ENCODE measurements around the gene C10orf90.
A peak's percentile ranks its signal among the peaks of the same experiment; 100 is the strongest.

The C10orf90 gene

DNA sequence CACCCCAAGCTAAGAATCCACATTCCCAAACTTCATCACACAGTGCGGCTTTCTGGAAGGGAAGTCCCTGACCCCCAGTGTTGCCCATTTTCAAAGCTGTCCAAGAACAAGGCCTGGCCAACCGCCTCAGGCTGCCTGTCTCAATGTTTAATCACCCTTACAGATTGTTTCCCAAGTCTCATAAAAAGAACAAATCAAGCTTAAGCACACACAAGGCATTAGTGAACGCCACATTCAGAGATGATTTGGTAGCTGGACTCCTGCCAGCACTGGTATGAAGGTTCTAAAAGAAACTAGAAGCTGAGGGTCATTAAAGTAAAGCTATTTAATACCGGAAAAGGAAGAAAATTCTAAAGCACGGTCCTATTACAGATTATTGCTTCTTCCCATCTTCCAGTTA, 35.6 kb downstream of the C10orf90 start:
- H3K4me3 ChIP-seq (ENCODE audit: severe bottlenecking) = no peak overlapping the region

DNA sequence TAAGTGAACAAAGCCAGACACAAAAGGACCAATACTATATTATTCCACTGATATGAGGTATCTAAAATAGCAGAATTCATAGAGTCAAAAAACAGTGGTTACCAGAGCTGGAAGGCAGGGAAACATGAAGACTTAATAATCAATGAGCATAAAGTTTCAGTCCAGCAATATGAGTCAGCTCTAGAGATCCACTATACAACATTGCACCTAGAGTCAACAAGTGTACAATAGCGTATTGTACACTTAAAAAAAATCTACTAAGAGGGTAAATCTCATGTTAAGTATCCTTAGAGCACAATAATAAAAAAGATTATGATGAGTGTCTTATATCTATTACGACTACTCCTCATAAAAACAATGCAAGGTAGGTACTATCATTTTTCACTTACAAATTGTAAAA, 36.1 kb downstream of the C10orf90 start:
- Histone ChIP-seq H3K27ac (ENCODE audit: poor library complexity, severe bottlenecking) (peak overlapping the region; percentile 42), H3K9me3 (ENCODE audit: severe bottlenecking) (no peaks in the 10 kb centered on the region), H3K36me3 (ENCODE audit: low read depth) (no peaks in the 10 kb centered on the region), H3K4me1 (ENCODE audit: insufficient read depth, poor library complexity, severe bottlenecking) (peaks cover 15% of the 10 kb centered on the region), H3K27me3 (ENCODE audit: insufficient read depth, poor library complexity, severe bottlenecking) (no peaks in the 10 kb centered on the region), H3K4me3 (ENCODE audit: severe bottlenecking) (no peak overlapping the region)
- ATAC-seq (ENCODE audit: low read depth) (0 out of 3 replicates have a peak, but pooled peaks have one; percentile 17), DNase-seq (ENCODE audit: low spot score) (no peak)
- no peak for TF ChIP-seq CTCF (IDR thresholded peaks at IDR 0.05; ENCODE audit: poor library complexity, severe bottlenecking)

More for the DNA sequence above, 35.6 kb downstream of the C10orf90 start:
- peak; percentile 92 for ATAC-seq (ENCODE audit: low read depth)
- Histone ChIP-seq H3K9me3 (ENCODE audit: severe bottlenecking) (no peaks in the 10 kb centered on the region), H3K27ac (ENCODE audit: poor library complexity, severe bottlenecking) (peak overlapping the region; percentile 42), H3K27me3 (ENCODE audit: insufficient read depth, poor library complexity, severe bottlenecking) (no peaks in the 10 kb centered on the region), H3K4me1 (ENCODE audit: insufficient read depth, poor library complexity, severe bottlenecking) (peaks cover 15% of the 10 kb centered on the region), H3K36me3 (ENCODE audit: low read depth) (no peaks in the 10 kb centered on the region)
- no peak for TF ChIP-seq CTCF (IDR thresholded peaks at IDR 0.05; ENCODE audit: poor library complexity, severe bottlenecking)
- DNase-seq (ENCODE audit: low spot score) = peak; percentile 73

DNA sequence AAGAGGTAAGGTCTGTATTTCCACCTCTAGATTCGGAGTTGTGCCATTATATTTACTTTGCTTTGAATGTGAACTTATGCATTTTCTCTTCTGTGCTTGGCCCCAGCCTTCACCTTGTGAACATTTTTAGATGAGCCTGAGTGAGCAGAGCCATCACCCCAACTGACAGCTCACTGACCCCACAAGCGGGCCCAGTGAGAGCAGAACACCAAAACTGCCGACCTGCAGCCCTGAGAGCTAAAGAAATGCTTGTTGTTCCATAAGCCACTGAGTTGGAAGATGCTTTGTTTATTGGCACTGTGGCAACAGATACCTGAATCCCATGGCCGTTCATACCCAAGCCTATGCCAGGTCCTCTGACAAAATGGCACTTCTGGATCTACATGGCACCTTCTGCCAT, 37.8 kb downstream of the C10orf90 start:
- Histone ChIP-seq H3K27me3 (ENCODE audit: insufficient read depth, poor library complexity, severe bottlenecking) (no peaks in the 10 kb centered on the region), H3K27ac (ENCODE audit: poor library complexity, severe bottlenecking) (no peak overlapping the region), H3K9me3 (ENCODE audit: severe bottlenecking) (no peaks in the 10 kb centered on the region), H3K36me3 (ENCODE audit: low read depth) (no peaks in the 10 kb centered on the region), H3K4me1 (ENCODE audit: insufficient read depth, poor library complexity, severe bottlenecking) (peaks cover 15% of the 10 kb centered on the region), H3K4me3 (ENCODE audit: severe bottlenecking) (no peak overlapping the region)
- no peak for TF ChIP-seq CTCF (IDR thresholded peaks at IDR 0.05; ENCODE audit: poor library complexity, severe bottlenecking)
- DNase-seq (ENCODE audit: low spot score) = no peak
- no peak for ATAC-seq (ENCODE audit: low read depth)

DNA sequence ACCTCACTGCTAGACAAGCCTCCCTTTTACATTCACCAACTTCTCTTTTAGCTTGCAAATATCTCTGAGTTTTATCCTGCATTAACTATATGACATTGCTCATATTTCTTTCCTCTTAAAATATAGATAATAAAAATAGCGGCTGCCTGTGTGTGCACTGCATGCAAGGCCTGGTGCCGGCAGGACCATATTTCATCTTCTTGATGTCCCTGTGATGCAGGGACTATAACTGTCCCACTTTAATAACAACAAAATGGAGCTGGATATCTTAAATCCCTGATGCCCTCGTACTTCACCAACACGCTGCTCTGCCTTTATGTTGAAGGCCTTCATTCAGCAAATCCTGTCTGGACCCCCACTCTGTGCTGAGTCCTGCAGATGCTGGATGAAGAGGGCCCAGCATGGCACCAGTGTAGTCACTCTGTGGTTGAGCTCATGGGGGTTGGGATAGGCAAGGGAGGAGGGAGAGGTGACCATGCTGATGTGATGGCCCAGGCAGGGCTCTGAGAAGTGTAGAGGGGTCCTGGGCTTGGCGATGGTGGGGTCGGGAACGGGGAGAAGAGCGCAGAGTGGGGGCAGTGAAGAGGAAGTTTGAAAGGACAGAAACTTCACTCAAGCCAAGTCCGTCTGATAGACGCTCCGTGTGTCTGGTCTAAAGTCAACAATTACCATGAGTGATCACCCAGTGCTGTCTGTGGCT, 40.4 kb downstream of the C10orf90 start:
- DNase-seq (ENCODE audit: low spot score) (no peak), ATAC-seq (ENCODE audit: low read depth) (no peak)
- H3K9me3 ChIP-seq (ENCODE audit: severe bottlenecking) = no peaks in the 10 kb centered on the region

More for the DNA sequence above, 40.4 kb downstream of the C10orf90 start:
- no peak overlapping the region for H3K4me3 ChIP-seq (ENCODE audit: severe bottlenecking)
- H3K4me1 ChIP-seq (ENCODE audit: insufficient read depth, poor library complexity, severe bottlenecking) = peaks cover 11% of the 10 kb centered on the region
- no peak overlapping the region for H3K27ac ChIP-seq (ENCODE audit: poor library complexity, severe bottlenecking)
- H3K36me3 ChIP-seq (ENCODE audit: low read depth) = no peaks in the 10 kb centered on the region
- H3K27me3 ChIP-seq (ENCODE audit: insufficient read depth, poor library complexity, severe bottlenecking) = no peaks in the 10 kb centered on the region
- TF ChIP-seq CTCF (IDR thresholded peaks at IDR 0.05; ENCODE audit: poor library complexity, severe bottlenecking) = no peak

Data from RWPE2 (cell line).